ENCODE measurements around the gene ATXN2. TPM values are rescaled to one million over a fixed set of nuclear protein-coding genes. Genes with fewer than 3 reads are reported as not detected.
"Not testable (repeated sequence)": the region's sequence is repeated elsewhere in the genome, so short reads cannot be mapped to it uniquely, and the experiment has no call there.

Gene ATXN2
- total RNA-seq, 4 donors from 2014 or later = 50.3 to 84.3 (median 64.3) TPM

GRCh38 chr12:111626230-111626629 is 27.1 kb upstream of the ATXN2 start:
- H3K27ac ChIP-seq = no peak overlapping the region
- H3K4me1 ChIP-seq = no peaks in the 10 kb centered on the region
- no peaks in the 10 kb centered on the region for H3K9me3 ChIP-seq
- no peak for DNase-seq (ENCODE audit: low spot score in 2 of 2)
- H3K4me3 ChIP-seq = no peak overlapping the region
- no peak for TF ChIP-seq EP300 (IDR thresholded peaks at IDR 0.05)
- no peak for TF ChIP-seq POLR2A (IDR thresholded peaks at IDR 0.05)
- TF ChIP-seq CTCF (IDR thresholded peaks at IDR 0.05) = no peak
- H3K27me3 ChIP-seq = no peaks in the 10 kb centered on the region
- WGBS, 2 donors = 96% methylated on average over 6 of the region's 6 CpGs
- no peaks in the 10 kb centered on the region for H3K36me3 ChIP-seq

GRCh38 chr12:111624540-111624939 is 25.4 kb upstream of the ATXN2 start:
- 90 to 95% methylated on average over 8 of the region's 8 CpGs for WGBS, 2 donors
- TF ChIP-seq CTCF (IDR thresholded peaks at IDR 0.05) = no peak
- no peak for DNase-seq (ENCODE audit: low spot score in 2 of 2)

GRCh38 chr12:111617841-111618240 is 18.7 kb upstream of the ATXN2 start:
- H3K9me3 ChIP-seq; DNase-seq (ENCODE audit: low spot score in 2 of 2); H3K27ac ChIP-seq; H3K4me3 ChIP-seq; H3K27me3 ChIP-seq; H3K4me1 ChIP-seq; H3K36me3 ChIP-seq: not testable (repeated sequence)
- WGBS, 2 donors = 91 to 92% methylated on average over 10 of the region's 10 CpGs

More at GRCh38 chr12:111624540-111624939, 25.4 kb upstream of the ATXN2 start:
- Histone ChIP-seq H3K9me3 (no peaks in the 10 kb centered on the region), H3K27ac (no peak overlapping the region), H3K4me1 (no peaks in the 10 kb centered on the region), H3K36me3 (no peaks in the 10 kb centered on the region), H3K4me3 (no peak overlapping the region), H3K27me3 (no peaks in the 10 kb centered on the region)

GRCh38 chr12:111616177-111616623 is 17.1 kb upstream of the ATXN2 start:
- H3K27ac ChIP-seq = no peak overlapping the region
- peak in 1 of 2 donors; percentile 6 for DNase-seq (ENCODE audit: low spot score in 2 of 2)

GRCh38 chr12:111607239-111607638 is 8.1 kb upstream of the ATXN2 start:
- DNase-seq (ENCODE audit: low spot score in 2 of 2) = no peak
- H3K4me3 ChIP-seq = no peak overlapping the region
- 74 to 77% methylated on average over 3 of the region's 3 CpGs for WGBS, 2 donors
- H3K36me3 ChIP-seq = no peaks in the 10 kb centered on the region
- no peak overlapping the region for H3K27ac ChIP-seq
- TF ChIP-seq CTCF (IDR thresholded peaks at IDR 0.05) = no peak
- TF ChIP-seq EP300 (IDR thresholded peaks at IDR 0.05) = no peak
- TF ChIP-seq POLR2A (IDR thresholded peaks at IDR 0.05) = no peak
- no peaks in the 10 kb centered on the region for H3K9me3 ChIP-seq
- no peaks in the 10 kb centered on the region for H3K4me1 ChIP-seq
- no peaks in the 10 kb centered on the region for H3K27me3 ChIP-seq

More at GRCh38 chr12:111616177-111616623, 17.1 kb upstream of the ATXN2 start:
- Histone ChIP-seq H3K36me3 (no peaks in the 10 kb centered on the region), H3K9me3 (no peaks in the 10 kb centered on the region), H3K4me3 (no peak overlapping the region), H3K27me3 (no peaks in the 10 kb centered on the region), H3K4me1 (no peaks in the 10 kb centered on the region)
- WGBS, 2 donors = 59 to 71% methylated on average over 7 of the region's 7 CpGs
- TF ChIP-seq POLR2A (IDR thresholded peaks at IDR 0.05) (no peak), EP300 (IDR thresholded peaks at IDR 0.05) (peak in 1 of 2 donors; percentile 46), CTCF (IDR thresholded peaks at IDR 0.05) (no peak)

GRCh38 chr12:111606767-111607230 is 7.7 kb upstream of the ATXN2 start:
- 49 to 55% methylated on average over 3 of the region's 3 CpGs for WGBS, 2 donors
- TF ChIP-seq POLR2A (IDR thresholded peaks at IDR 0.05) (no peak), EP300 (IDR thresholded peaks at IDR 0.05) (no peak), CTCF (IDR thresholded peaks at IDR 0.05) (no peak)
- Histone ChIP-seq H3K9me3 (no peaks in the 10 kb centered on the region), H3K27ac (no peak overlapping the region), H3K27me3 (no peaks in the 10 kb centered on the region), H3K36me3 (no peaks in the 10 kb centered on the region), H3K4me1 (no peaks in the 10 kb centered on the region), H3K4me3 (no peak overlapping the region)
- no peak for DNase-seq (ENCODE audit: low spot score in 2 of 2)
